GDM1 (cell line): ENCODE measurements around the gene MALRD1.

ENCODE experiments used
- DNase-seq: peaks from one replicate; lab custom pipeline; 2025; lab: John Stamatoyannopoulos, UW

Gene MALRD1

DNA sequence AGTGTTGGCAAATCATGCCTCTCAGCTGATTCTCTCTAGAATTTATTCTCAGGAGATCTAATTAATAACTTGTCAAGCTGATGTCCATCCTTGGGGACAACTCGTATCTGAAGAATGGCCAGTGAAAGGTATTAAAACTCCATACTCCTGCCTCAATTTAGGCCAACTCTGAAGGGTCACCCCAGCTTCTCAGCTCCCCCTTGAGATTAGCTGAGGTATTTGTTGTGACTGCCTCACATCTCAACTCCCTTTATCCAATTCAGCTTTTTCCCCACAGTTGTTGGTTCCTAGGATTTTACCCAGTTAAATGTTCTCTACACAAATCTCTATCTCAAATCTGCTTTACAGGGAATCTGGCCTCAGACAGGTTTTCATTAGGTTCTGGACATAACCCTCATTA lies 182.4 kb downstream of the MALRD1 start:
- DNase-seq: no peak

GRCh38 chr10:19245889-19246752 lies 197.5 kb downstream of the MALRD1 start:
- DNase-seq: no peak

DNA sequence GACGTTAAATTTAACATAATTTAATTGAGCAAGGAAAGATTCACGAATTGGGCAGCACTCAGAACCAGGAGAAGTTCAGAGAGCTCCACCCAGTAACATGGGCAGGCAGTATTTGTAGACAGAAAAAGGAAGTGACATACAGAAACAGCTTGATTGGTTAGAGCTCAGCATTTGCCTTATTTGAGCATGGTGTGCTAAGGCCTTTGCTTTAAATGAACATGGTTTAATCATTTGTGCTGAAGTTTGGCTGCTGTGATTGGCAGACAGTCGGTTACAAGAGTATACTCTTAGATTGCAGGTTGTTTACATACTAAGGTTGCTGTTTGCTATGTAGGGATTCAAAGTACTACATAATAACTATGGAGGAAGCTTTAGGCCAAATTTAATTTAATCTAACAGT lies 199.2 kb downstream of the MALRD1 start:
- no peak for DNase-seq

- no peak for DNase-seq
Observed at GRCh38 chr10:19250546-19250945, 201.9 kb downstream of the MALRD1 start.

- DNase-seq: no peak
Observed at GRCh38 chr10:19252531-19252930, 203.9 kb downstream of the MALRD1 start.

- no peak for DNase-seq
Observed at GRCh38 chr10:19256331-19256730, 207.7 kb downstream of the MALRD1 start.

GRCh38 chr10:19263262-19263661 lies 214.7 kb downstream of the MALRD1 start:
- DNase-seq: no peak

- no peak for DNase-seq
Observed at GRCh38 chr10:19283285-19283684, 234.7 kb downstream of the MALRD1 start.

DNA sequence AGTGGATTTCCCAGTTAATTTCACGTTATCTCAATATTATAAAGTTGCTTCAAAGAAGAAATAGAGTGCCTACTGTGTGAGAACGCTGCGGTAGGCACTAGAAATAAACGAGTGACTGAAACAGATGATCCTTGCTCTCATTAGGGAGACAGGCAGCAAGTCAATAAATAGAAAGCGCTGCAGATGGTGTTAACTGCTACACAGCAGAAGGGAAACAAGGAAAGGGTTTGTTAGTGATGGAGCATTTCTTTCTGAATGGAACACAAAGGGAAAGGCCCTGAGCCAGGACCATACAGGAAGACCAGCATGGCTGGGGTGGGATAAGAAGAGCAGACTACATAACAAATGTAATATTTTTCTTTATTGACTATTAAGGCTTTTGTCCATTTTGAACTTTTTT lies 235.2 kb downstream of the MALRD1 start:
- DNase-seq: no peak

- DNase-seq: no peak
Observed at GRCh38 chr10:19290770-19291169, 242.2 kb downstream of the MALRD1 start.

GRCh38 chr10:19294233-19294632 lies 245.6 kb downstream of the MALRD1 start:
- DNase-seq: no peak

- DNase-seq: no peak
Observed at GRCh38 chr10:19299645-19300044, 251.0 kb downstream of the MALRD1 start.

- DNase-seq: no peak
Observed at GRCh38 chr10:19302117-19302516, 253.5 kb downstream of the MALRD1 start.

GRCh38 chr10:19310066-19310465 lies 261.5 kb downstream of the MALRD1 start:
- no peak for DNase-seq

DNA sequence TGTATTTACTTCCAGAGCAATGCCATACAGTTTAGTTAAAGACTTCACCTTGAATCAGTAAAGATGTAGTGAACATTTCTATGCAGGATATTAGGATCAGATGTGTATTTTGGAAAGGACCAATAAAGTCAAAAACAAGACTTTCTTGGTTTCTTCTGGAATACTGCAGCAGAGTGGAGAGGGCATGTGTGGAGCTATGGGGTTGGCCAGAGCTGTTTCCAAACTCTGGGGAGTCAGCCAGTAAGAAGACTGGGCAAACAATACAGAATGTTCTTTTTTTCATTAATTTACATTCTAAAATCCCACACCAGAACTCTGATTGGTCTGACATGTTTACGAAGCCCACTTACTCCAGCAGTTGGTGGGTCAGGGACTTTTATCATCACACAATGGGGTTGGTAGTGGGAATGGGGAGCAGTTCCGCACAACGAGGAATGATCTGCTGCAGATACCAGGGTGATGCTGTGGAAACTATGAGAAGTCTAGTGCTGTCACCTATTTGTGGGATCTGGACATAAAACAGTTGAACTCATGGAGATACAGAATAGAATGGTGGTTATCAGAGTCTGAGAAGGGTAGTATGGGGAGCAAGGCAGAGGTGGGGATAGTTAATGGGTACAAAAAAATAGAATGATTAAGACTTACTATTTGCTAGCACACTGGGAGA lies 267.7 kb downstream of the MALRD1 start:
- DNase-seq: no peak

DNA sequence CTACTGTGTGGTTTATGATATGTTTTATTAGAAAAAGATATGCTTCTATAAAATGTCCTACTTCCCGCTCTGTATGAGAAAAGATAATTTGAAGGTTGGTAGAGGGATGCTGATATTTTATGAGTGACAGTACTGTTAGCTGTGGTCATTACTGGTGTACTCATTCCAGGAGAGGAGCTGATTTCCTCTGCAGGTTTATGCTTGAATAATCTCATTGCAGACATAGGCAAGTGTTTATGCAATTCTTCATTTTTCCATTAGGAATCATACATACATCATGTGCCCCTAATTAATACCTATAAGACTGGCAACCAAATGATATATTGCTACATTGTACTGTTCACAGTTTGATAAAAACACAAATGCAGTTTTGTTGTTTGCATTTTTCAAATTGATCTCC lies 269.4 kb downstream of the MALRD1 start:
- DNase-seq: no peak

DNA sequence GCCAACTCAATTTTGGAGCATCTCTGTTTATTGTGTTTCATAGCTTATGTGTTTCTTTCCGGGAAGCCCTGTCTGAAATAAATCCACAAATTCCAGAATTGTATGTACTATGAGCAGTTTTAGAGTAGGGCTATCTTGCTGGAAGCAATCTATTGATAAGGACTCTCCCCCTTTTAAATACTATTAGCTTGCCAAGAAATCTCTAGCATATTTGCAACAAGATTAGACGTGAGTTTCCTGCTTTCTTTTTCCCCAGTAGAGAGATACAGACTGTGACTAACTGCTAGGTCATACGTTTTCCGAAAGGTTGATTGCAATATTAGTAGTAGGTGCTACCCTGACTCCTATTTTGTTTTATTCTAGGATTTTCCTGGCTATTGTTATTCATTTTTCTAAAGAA lies 277.0 kb downstream of the MALRD1 start:
- no peak for DNase-seq

- DNase-seq: no peak
Observed at GRCh38 chr10:19328582-19328981, 280.0 kb downstream of the MALRD1 start.

- no peak for DNase-seq
Observed at GRCh38 chr10:19329475-19329874, 280.9 kb downstream of the MALRD1 start.

- no peak for DNase-seq
Observed at GRCh38 chr10:19332304-19332703, 283.7 kb downstream of the MALRD1 start.

DNA sequence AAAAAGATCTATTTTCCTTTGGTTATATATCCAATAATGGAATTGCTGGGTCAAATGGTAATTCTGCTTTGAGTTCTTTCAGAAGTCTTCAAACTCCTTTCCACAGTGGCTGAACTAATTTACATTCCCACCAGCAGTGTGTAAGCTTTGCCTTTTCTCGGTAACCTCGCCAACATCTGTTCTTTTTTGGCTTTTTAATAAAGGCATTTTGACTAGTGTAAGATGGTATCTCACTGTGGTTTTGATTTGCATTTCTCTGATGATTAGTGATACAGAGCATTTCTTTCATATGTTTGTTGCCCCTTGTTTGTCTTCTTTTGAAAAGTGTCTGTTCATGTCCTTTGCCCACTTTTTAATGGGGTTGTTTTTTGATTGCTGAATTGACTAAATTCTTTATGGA lies 285.0 kb downstream of the MALRD1 start:
- DNase-seq: no peak

DNA sequence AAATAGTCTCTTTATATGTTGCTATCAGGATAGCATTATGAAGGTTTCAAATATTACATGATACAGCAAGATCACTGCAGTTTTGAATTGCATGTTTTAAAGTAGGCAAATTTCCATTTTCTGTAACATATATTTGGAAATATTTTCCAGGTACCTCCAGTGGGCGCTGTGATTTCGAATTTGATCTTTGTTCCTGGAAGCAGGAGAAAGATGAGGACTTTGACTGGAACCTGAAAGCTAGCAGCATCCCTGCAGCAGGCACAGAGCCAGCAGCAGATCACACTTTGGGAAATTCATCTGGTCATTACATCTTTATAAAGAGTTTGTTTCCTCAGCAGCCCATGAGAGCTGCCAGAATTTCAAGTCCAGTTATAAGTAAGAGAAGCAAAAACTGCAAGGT lies 299.0 kb downstream of the MALRD1 start:
- no peak for DNase-seq

GRCh38 chr10:19367176-19367575 lies 318.6 kb downstream of the MALRD1 start:
- no peak for DNase-seq

- no peak for DNase-seq
Observed at GRCh38 chr10:19373988-19374387, 325.4 kb downstream of the MALRD1 start.
